ENCODE results near the gene PMPCB.

GRCh38 chr7:103343332-103343731 is 46.1 kb downstream of the PMPCB start:
- TF ChIP-seq POLR2AphosphoS5 (IDR thresholded peaks at IDR 0.05; ENCODE audit: low read depth, low read length): no peak
- no peak for TF ChIP-seq SIN3A (IDR thresholded peaks at IDR 0.05; ENCODE audit: borderline replicate concordance, insufficient read depth, low read length)
- no peak for TF ChIP-seq REST (IDR thresholded peaks at IDR 0.05; ENCODE audit: insufficient read depth in 1 of 2, low read depth in 2 of 2, low read length in 2 of 2)
- no peak for TF ChIP-seq TAF1 (IDR thresholded peaks at IDR 0.05; ENCODE audit: borderline replicate concordance, insufficient read depth, low read length)
- TF ChIP-seq FOXP2 (optimal IDR thresholded peaks at IDR 0.05; ENCODE audit: borderline replicate concordance, extremely low read depth, extremely low read length, insufficient read depth): no peak

Data from PFSK-1 (cell line).